ENCODE results near the gene TMPRSS13.
A peak's percentile ranks its signal among the peaks of the same experiment; 100 is the strongest.

Gene TMPRSS13

GRCh38 chr11:117891362-117891761 is 37.8 kb downstream of the TMPRSS13 start:
- no peak overlapping the region for H3K4me3 ChIP-seq (ENCODE audit: low read depth, low read length)
- ChIA-PET POLR2A (interaction anchor here (0.7 kb wide), 1 partner anchor 14 kb away, joined by 3 read pairs; no protein-coding TSS in a partner anchor), CTCF (interaction anchor here (1.3 kb wide), 1 partner anchor 14 kb away, joined by 4 read pairs; no protein-coding TSS in a partner anchor)
- no peaks in the 10 kb centered on the region for H3K4me1 ChIP-seq (ENCODE audit: control insufficient read depth, insufficient read depth, low read length)
- no peaks in the 10 kb centered on the region for H3K36me3 ChIP-seq (ENCODE audit: control insufficient read depth in 2 of 2, insufficient read depth in 1 of 2, low read length in 2 of 2)
- TF ChIP-seq ZBTB6 (tag by site-specific recombination; IDR thresholded peaks at IDR 0.05) (no peak), ZBTB26 (tag by site-specific recombination; optimal IDR thresholded peaks at IDR 0.05) (no peak), ZNF214 (tag by site-specific recombination; IDR thresholded peaks at IDR 0.05; ENCODE audit: borderline replicate concordance) (no peak), ZNF624 (tag by site-specific recombination; IDR thresholded peaks at IDR 0.05) (no peak)
- H3K9me3 ChIP-seq (ENCODE audit: control insufficient read depth, insufficient read depth, low read depth, low read length): no peaks in the 10 kb centered on the region
- no peak overlapping the region for H3K27ac ChIP-seq (ENCODE audit: extremely low read depth, low read depth, low read length)

- H3K36me3 ChIP-seq (ENCODE audit: control insufficient read depth in 2 of 2, insufficient read depth in 1 of 2, low read length in 2 of 2): no peaks in the 10 kb centered on the region
- ChIA-PET CTCF (no interaction called here), POLR2A (no interaction called here)
- TF ChIP-seq ZBTB20 (tag by site-specific recombination; IDR thresholded peaks at IDR 0.05) (0 out of 2 replicates have a peak, but pooled peaks have one; percentile 26), ZNF585B (tag by site-specific recombination; IDR thresholded peaks at IDR 0.05) (no peak)
- no peak overlapping the region for H3K27ac ChIP-seq (ENCODE audit: extremely low read depth, low read depth, low read length)
- H3K4me1 ChIP-seq (ENCODE audit: control insufficient read depth, insufficient read depth, low read length): no peaks in the 10 kb centered on the region
- H3K4me3 ChIP-seq (ENCODE audit: low read depth, low read length): no peak overlapping the region
- no peaks in the 10 kb centered on the region for H3K9me3 ChIP-seq (ENCODE audit: control insufficient read depth, insufficient read depth, low read depth, low read length)
Observed at GRCh38 chr11:117888139-117888566, 41.0 kb downstream of the TMPRSS13 start.

GRCh38 chr11:117887431-117888138 is 41.6 kb downstream of the TMPRSS13 start:
- CTCF ChIA-PET: no interaction called here
- POLR2A ChIA-PET: no interaction called here
- no peak overlapping the region for H3K4me3 ChIP-seq (ENCODE audit: low read depth, low read length)
- TF ChIP-seq IKZF3 (tag by site-specific recombination; IDR thresholded peaks at IDR 0.05) (no peak), ZSCAN23 (tag by site-specific recombination; IDR thresholded peaks at IDR 0.05) (no peak), ZBTB44 (tag by site-specific recombination; IDR thresholded peaks at IDR 0.05) (no peak), ZBTB7A (tag by site-specific recombination; IDR thresholded peaks at IDR 0.05; ENCODE audit: low read depth) (no peak), RBAK (tag by site-specific recombination; IDR thresholded peaks at IDR 0.05) (no peak), ZNF132 (tag by site-specific recombination; IDR thresholded peaks at IDR 0.05; ENCODE audit: borderline replicate concordance) (no peak), AEBP2 (tag by site-specific recombination; IDR thresholded peaks at IDR 0.05; ENCODE audit: borderline replicate concordance) (no peak), ZFP69B (tag by site-specific recombination; IDR thresholded peaks at IDR 0.05) (no peak), SCRT2 (tag by site-specific recombination; IDR thresholded peaks at IDR 0.05) (peak; percentile 31; the same call in 1 of the 2 replicates), ZNF830 (tag by site-specific recombination; IDR thresholded peaks at IDR 0.05; ENCODE audit: low read depth) (no peak), ZNF18 (tag by site-specific recombination; IDR thresholded peaks at IDR 0.05) (peak; percentile 50; the same call in 1 of the 2 replicates), ZNF169 (tag by site-specific recombination; IDR thresholded peaks at IDR 0.05) (no peak), GLIS2 (tag by site-specific recombination; IDR thresholded peaks at IDR 0.05) (no peak), TRIM28 (IDR thresholded peaks at IDR 0.05; ENCODE audit: borderline replicate concordance, low read length) (0 out of 2 replicates have a peak, but pooled peaks have one; percentile 39), ZSCAN5A (tag by site-specific recombination; IDR thresholded peaks at IDR 0.05) (no peak), ZNF341 (tag by site-specific recombination; IDR thresholded peaks at IDR 0.05; ENCODE audit: low read depth) (no peak), ZSCAN16 (tag by site-specific recombination; IDR thresholded peaks at IDR 0.05) (no peak)

More at GRCh38 chr11:117887431-117888138, 41.6 kb downstream of the TMPRSS13 start:
- Histone ChIP-seq H3K36me3 (ENCODE audit: control insufficient read depth in 2 of 2, insufficient read depth in 1 of 2, low read length in 2 of 2) (no peaks in the 10 kb centered on the region), H3K27ac (ENCODE audit: extremely low read depth, low read depth, low read length) (no peak overlapping the region), H3K9me3 (ENCODE audit: control insufficient read depth, insufficient read depth, low read depth, low read length) (no peaks in the 10 kb centered on the region), H3K4me1 (ENCODE audit: control insufficient read depth, insufficient read depth, low read length) (no peaks in the 10 kb centered on the region)

Measured in HEK293 (cell line).